AG04450 (cell line): ENCODE data around the gene KSR2. TPM values are rescaled to one million over a fixed set of nuclear protein-coding genes. Genes with fewer than 3 reads are reported as not detected.
"Not testable (repeated sequence)": the region's sequence is repeated elsewhere in the genome, so short reads cannot be mapped to it uniquely, and the experiment has no call there.

ENCODE experiments used
- CTCF ChIA-PET: fragments of 300-600, 350-600 bp; formaldehyde crosslinking; extraction: SDS; loops from one replicate; lab custom pipeline; 2022; ENCODE audit warnings: antibody characterized with exemption, inconsistent platforms; lab: Charles Lee
- POLR2A ChIA-PET: fragments of 350-600 bp; formaldehyde crosslinking; extraction: SDS; loops from one replicate; lab custom pipeline; 2021; ENCODE audit warnings: antibody characterized with exemption, inconsistent platforms; lab: Yijun Ruan, JAX
- DNase-seq: peaks from one replicate; pipeline ENCODE4 v3.0.0-alpha.2; 2011; ENCODE audit warnings: low read depth, low spot score
- H3K27ac ChIP-seq: one replicate; pipeline ENCODE4 v1.5.1; 2012; ENCODE audit warnings: low read depth, low read length, control low read depth
- H3K27me3 ChIP-seq: one replicate; pipeline ENCODE4 v1.6.0; 2012; ENCODE audit warnings: low read length; ENCODE audit not compliant: control insufficient read depth, insufficient read depth
- H3K4me3 ChIP-seq: 2 replicates; pipeline ENCODE4 v1.5.1; 2011; ENCODE audit warnings: mild to moderate bottlenecking, low read depth, low read length, control low read depth
- H3K9me3 ChIP-seq: 2 replicates; pipeline ENCODE4 v1.5.1; 2012; ENCODE audit warnings: low read length; ENCODE audit not compliant: control insufficient read depth, insufficient read depth
- polyA plus RNA-seq: library from polyadenylated mRNA; depleted of rRNA; stranded (reverse); fragments of >200 nt; gene quantifications from 2 replicates; pipeline ENCODE4 v1.2.3, GENCODE V29; 2011
- TF ChIP-seq, protein P1 (sequence below): IDR thresholded peaks from 2 replicates; pipeline ENCODE4 v1.5.1; 2011; ENCODE audit warnings: low read depth, low read length, control low read depth, inconsistent platforms

KSR2 gene
- polyA plus RNA-seq, 1 experiment, result not detected

DNA sequence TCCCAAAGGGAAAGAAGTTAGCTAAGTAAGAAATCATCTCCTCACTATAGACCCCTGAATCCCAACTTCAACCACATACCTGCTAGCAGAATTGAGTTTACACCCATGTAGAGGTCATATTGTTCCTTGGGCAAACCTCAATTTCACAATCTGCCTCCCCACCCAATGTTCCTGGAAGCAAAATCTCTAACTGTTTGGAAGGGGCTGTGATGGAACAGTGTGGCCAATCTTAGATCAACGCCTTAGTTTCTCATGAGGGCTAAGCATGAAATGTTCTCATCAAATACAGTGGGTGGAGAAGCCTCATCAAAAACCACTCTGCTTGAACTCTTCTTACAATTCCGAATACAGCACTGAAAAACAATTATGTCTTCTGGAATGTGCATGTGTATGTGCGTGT, 323.3 kb downstream of the KSR2 start:
- DNase-seq, result no peak
- Histone ChIP-seq H3K27ac (no peak overlapping the region), H3K27me3 (no peaks in the 10 kb centered on the region), H3K4me3 (no peak overlapping the region), H3K9me3 (peaks cover 13% of the 10 kb centered on the region)
- CTCF ChIA-PET, result no interaction called here
- POLR2A ChIA-PET, result no interaction called here
- TF ChIP-seq, protein P1, sequence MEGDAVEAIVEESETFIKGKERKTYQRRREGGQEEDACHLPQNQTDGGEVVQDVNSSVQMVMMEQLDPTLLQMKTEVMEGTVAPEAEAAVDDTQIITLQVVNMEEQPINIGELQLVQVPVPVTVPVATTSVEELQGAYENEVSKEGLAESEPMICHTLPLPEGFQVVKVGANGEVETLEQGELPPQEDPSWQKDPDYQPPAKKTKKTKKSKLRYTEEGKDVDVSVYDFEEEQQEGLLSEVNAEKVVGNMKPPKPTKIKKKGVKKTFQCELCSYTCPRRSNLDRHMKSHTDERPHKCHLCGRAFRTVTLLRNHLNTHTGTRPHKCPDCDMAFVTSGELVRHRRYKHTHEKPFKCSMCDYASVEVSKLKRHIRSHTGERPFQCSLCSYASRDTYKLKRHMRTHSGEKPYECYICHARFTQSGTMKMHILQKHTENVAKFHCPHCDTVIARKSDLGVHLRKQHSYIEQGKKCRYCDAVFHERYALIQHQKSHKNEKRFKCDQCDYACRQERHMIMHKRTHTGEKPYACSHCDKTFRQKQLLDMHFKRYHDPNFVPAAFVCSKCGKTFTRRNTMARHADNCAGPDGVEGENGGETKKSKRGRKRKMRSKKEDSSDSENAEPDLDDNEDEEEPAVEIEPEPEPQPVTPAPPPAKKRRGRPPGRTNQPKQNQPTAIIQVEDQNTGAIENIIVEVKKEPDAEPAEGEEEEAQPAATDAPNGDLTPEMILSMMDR, result no peak

DNA sequence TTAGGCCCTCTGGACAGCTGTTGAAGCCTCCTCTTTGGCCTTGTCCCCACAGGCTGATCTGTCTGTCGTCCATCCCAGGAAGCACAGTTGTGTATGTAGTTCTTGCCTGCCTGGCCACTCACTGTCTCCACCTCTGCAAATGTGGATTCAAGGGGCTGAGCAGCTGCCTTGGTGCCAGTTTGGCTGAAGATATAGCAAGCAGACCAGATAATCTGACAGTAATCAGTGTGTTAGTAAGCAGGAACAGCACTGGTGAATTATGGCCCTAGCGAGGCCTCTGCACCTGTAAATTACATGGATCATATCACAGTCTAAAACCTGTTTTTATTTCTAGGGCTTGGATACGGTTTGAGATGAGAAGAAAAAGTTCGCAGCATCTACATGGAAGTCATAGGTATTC, 324.8 kb downstream of the KSR2 start:
- POLR2A ChIA-PET, result no interaction called here
- CTCF ChIA-PET, result no interaction called here
- Histone ChIP-seq H3K27me3 (no peaks in the 10 kb centered on the region), H3K27ac (no peak overlapping the region), H3K9me3 (peaks cover 22% of the 10 kb centered on the region), H3K4me3 (no peak overlapping the region)
- TF ChIP-seq, protein P1, result no peak
- no peak for DNase-seq

DNA sequence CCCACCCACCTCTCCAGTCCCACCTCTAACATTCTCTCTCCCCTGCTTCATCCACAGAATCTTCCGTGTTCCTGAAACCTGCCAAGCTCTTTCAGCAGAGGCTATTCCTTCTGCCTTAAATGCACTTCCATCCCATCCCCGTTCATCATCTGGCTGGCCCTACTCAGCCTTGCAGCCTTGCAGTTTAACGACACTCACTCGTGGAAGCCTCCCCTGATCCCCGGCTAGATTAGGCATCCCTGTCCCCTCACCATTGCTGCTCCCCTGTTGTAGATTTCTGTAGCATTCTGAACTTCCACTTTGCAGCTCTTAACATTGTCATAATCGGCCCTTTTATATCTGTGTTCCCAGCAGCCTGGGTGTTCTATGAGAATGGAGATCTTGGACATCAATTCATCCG, 326.9 kb downstream of the KSR2 start:
- TF ChIP-seq, protein P1, result no peak
- peaks cover 21% of the 10 kb centered on the region for H3K9me3 ChIP-seq
- ChIA-PET CTCF (no interaction called here), POLR2A (no interaction called here)
- H3K27me3 ChIP-seq, result no peaks in the 10 kb centered on the region
- H3K27ac ChIP-seq, result no peak overlapping the region
- no peak overlapping the region for H3K4me3 ChIP-seq
- no peak for DNase-seq

DNA sequence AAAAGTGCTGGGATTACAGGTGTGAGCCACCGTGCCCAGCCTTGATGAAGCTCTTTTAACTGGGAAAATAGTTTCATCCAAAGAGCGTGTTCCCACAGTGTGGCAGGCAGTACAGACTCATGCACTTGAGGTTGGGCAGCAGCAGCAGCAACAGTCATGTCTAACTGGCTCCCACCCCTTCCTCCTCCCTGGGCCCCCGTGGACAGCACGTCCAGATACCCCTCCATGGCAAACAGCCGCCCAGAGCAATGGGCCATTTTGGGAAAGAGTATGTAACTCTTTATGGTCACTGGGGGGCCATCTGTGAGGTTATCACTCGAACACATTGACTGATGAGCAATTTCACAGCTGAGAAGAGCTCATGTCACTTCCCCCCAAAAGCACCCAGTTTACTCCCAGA, 328.3 kb downstream of the KSR2 start:
- ChIA-PET POLR2A (no interaction called here), CTCF (no interaction called here)
- Histone ChIP-seq H3K27me3 (no peaks in the 10 kb centered on the region), H3K27ac (no peak overlapping the region), H3K4me3 (no peak overlapping the region), H3K9me3 (peaks cover 17% of the 10 kb centered on the region)
- TF ChIP-seq, protein P1, result no peak
- no peak for DNase-seq

DNA sequence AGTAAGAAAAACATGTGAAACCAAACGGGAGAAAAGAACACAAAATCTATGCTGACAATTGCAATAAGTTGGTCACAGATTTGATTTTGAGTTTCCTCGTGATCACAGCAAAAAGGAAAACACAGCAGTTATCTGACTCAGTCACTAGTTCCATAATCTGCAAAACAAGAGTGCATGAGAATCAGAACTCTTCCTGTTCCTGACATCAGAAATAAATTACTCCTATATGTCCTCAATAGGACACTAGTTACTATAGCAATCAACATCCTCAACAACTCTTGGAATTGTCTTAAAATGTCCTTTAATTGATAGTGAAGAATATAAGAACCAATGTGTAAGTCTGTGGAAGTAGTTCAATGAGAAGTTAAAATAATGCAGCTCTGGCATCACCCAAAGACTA, 339.3 kb downstream of the KSR2 start:
- CTCF ChIA-PET, result no interaction called here
- Histone ChIP-seq H3K4me3 (no peak overlapping the region), H3K27me3 (no peaks in the 10 kb centered on the region), H3K27ac (no peak overlapping the region), H3K9me3 (peaks cover 36% of the 10 kb centered on the region)
- POLR2A ChIA-PET, result no interaction called here
- TF ChIP-seq, protein P1, result no peak
- no peak for DNase-seq

DNA sequence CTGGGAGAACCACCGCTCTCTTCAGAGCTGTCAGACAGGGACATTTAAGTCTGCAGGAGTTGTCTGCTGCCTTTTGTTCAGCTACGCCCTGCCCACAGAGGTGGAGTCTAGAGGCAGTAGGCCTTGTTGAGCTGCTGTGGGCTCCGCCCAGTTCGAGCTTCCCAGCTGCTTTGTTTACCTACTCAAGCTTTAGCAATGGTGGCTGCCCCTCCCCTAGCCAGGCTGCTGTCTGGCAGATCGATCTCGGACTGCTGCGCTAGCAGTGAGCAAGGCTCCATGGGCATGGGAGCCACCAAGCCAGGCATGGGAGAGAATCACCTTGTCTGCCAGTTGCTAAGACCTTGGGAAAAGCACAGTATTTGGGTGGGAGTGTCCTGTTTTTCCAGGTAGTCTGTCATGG, 340.1 kb downstream of the KSR2 start:
- POLR2A ChIA-PET, H3K27ac ChIP-seq, CTCF ChIA-PET, DNase-seq, H3K4me3 ChIP-seq, H3K27me3 ChIP-seq: not testable (repeated sequence)
- H3K9me3 ChIP-seq, result peaks cover 29% of the 10 kb centered on the region
